HL-60 (cell line): ENCODE results near the gene FAM219B.
A peak's percentile ranks its signal among the peaks of the same experiment; 100 is the strongest.

Source experiments
- DNase-seq, 2 experiments: peaks; one replicate each; pipeline ENCODE4 v3.0.0-alpha.2; 2010 to 2020; ENCODE audit warnings: low read depth in 1 of 2, low spot score in 1 of 2
- H3K27ac ChIP-seq: fragments of 250-450 bp; sonication (Bioruptor Pico); replicated peaks from 2 replicates; pipeline ENCODE4 v1.5.1; 2020; ENCODE audit warnings: mild to moderate bottlenecking, moderate library complexity
- H3K27me3 ChIP-seq: fragments of 250-450 bp; sonication (Bioruptor Pico); 2 replicates; pipeline ENCODE4 v1.5.1; 2021; ENCODE audit warnings: mild to moderate bottlenecking, moderate library complexity; ENCODE audit not compliant: insufficient read depth, poor library complexity, severe bottlenecking
- H3K4me3 ChIP-seq: replicated peaks from 2 replicates; pipeline ENCODE4 v1.5.1; 2011; ENCODE audit warnings: mild to moderate bottlenecking, control low read depth, low read length; ENCODE audit not compliant: insufficient read depth
- GABPA ChIP-seq: IDR thresholded peaks from 2 replicates; pipeline ENCODE4 v1.6.1; 2012; ENCODE audit warnings: low read depth
- POLR2AphosphoS5 ChIP-seq: IDR thresholded peaks from 2 replicates; pipeline ENCODE4 v1.6.1; 2012; ENCODE audit warnings: low read depth
- REST ChIP-seq: IDR thresholded peaks from 2 replicates; pipeline ENCODE4 v1.6.1; 2012; ENCODE audit warnings: low read depth; ENCODE audit not compliant: insufficient replicate concordance
- SPI1 ChIP-seq: IDR thresholded peaks from 2 replicates; pipeline ENCODE4 v1.6.1; 2012; ENCODE audit warnings: low read depth, mild to moderate bottlenecking, borderline replicate concordance
- long read RNA-seq: library from polyadenylated mRNA; unstranded; transcript quantifications from one replicate; pipeline ENCODE4 v2.0.0, GENCODE V29; 2020
- TF ChIP-seq, protein P1 (sequence below): IDR thresholded peaks from one replicate; pipeline ENCODE4 v1.5.1; 2011; ENCODE audit warnings: low read length, control low read depth, inconsistent platforms; ENCODE audit not compliant: insufficient read depth

FAM219B gene, protein sequence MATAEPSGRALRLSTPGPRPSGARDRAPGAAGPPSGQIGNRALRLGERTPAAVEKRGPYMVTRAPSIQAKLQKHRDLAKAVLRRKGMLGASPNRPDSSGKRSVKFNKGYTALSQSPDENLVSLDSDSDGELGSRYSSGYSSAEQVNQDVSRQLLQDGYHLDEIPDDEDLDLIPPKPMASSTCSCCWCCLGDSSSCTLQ
- long read RNA-seq, transcript FAM219B-217 (4 exons, 3,219 nt), result minor isoform, 5 of 70 reads
- long read RNA-seq, transcript FAM219B-201 (5 exons, 3,550 nt), result major isoform, 24 of 70 reads
- long read RNA-seq, transcript FAM219B-202 (5 exons, 587 nt), result minor isoform, 10 of 70 reads
- long read RNA-seq, partial matches to known transcripts, result 2 of 70 reads
- long read RNA-seq, other reads (novel, unspliced or antisense), result 19 of 70 reads

DNA sequence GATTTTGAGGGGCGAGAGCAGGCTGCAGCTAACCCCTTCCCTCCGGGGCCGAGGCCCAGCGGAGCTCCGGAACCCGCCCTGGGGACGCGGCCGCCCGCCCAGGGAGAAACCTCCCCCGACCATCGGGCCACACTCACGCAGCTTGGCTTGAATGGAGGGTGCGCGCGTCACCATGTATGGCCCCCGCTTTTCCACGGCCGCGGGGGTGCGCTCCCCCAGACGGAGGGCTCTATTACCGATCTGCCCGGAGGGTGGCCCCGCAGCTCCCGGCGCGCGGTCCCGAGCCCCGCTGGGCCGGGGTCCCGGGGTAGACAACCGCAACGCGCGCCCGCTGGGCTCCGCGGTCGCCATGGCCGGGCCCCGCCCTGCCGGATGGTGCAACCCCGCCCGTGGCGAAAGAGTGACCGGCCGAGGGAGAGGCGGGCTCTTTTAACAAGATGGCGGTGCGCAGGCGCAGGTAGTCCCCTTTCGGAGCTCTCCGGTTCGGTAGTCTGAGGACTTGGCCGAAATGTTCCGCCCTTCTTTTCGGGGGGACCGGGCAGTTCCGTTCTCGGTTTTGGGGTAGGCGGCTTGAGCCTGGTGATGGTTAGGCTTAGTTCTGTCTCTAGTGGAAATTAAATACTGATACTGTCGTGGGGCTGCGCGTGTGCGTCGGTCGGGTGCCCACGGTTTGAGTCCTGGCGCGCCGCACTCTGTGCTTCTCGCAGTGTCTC is at the start of gene FAM219B:
TSS of gene FAM219B (minus strand) at position 402 of the 713 bp plus-strand sequence. CDS start at position 351, 51 bp downstream.
- DNase-seq, result peak; percentile 69 to 90
- TF ChIP-seq REST (no peak), POLR2AphosphoS5 (peak; percentile 84)
- peak within 1 kb of the TSS; percentile 84 for H3K4me3 ChIP-seq
- no peaks in the 10 kb centered on the region for H3K27me3 ChIP-seq
- peak within 1 kb of the TSS; percentile 84 for H3K27ac ChIP-seq

GRCh38 chr15:74955796-74956647 is 49.4 kb upstream of the FAM219B start:
- Histone ChIP-seq H3K27ac (no peak overlapping the region), H3K4me3 (peak overlapping the region; percentile 48), H3K27me3 (peaks cover 39% of the 10 kb centered on the region)
- no peak for TF ChIP-seq REST
- peak; percentile 23; the same call in 1 of the 2 replicates for TF ChIP-seq POLR2AphosphoS5
- DNase-seq, result peak; percentile 58 to 63

- Histone ChIP-seq H3K27ac (no peak overlapping the region), H3K27me3 (peaks cover 31% of the 10 kb centered on the region), H3K4me3 (no peak overlapping the region)
- DNase-seq, result no peak
- TF ChIP-seq GABPA, result no peak
- TF ChIP-seq, protein P1, sequence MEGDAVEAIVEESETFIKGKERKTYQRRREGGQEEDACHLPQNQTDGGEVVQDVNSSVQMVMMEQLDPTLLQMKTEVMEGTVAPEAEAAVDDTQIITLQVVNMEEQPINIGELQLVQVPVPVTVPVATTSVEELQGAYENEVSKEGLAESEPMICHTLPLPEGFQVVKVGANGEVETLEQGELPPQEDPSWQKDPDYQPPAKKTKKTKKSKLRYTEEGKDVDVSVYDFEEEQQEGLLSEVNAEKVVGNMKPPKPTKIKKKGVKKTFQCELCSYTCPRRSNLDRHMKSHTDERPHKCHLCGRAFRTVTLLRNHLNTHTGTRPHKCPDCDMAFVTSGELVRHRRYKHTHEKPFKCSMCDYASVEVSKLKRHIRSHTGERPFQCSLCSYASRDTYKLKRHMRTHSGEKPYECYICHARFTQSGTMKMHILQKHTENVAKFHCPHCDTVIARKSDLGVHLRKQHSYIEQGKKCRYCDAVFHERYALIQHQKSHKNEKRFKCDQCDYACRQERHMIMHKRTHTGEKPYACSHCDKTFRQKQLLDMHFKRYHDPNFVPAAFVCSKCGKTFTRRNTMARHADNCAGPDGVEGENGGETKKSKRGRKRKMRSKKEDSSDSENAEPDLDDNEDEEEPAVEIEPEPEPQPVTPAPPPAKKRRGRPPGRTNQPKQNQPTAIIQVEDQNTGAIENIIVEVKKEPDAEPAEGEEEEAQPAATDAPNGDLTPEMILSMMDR, result no peak
- TF ChIP-seq REST, result no peak
- TF ChIP-seq POLR2AphosphoS5, result no peak
- TF ChIP-seq SPI1, result no peak
Measured at GRCh38 chr15:74955017-74955416, 48.4 kb upstream of the FAM219B start.
